Activated naive CD8-positive, alpha-beta T cell treated with anti-CD3 and anti-CD28 coated beads, Interleukin-2, amount 50 U/mL, for 16 hours (primary cell): ENCODE data around the gene CFL2.

ENCODE experiments used
- DNase-seq: peaks from one replicate; pipeline ENCODE4 v3.0.0-alpha.2; 2020; ENCODE audit warnings: low read depth, low spot score

CFL2 gene

GRCh38 chr14:34676516-34677211 lies 37.7 kb downstream of the CFL2 start:
- DNase-seq, result no peak

GRCh38 chr14:34673702-34674101 lies 40.7 kb downstream of the CFL2 start:
- DNase-seq, result no peak

GRCh38 chr14:34671716-34672115 lies 42.7 kb downstream of the CFL2 start:
- DNase-seq, result no peak

GRCh38 chr14:34668111-34668510 lies 46.3 kb downstream of the CFL2 start:
- DNase-seq, result no peak

- no peak for DNase-seq
These were observed 47.4 kb downstream of the CFL2 start for GRCh38 chr14:34667007-34667406.

- no peak for DNase-seq
These were observed 48.5 kb downstream of the CFL2 start for GRCh38 chr14:34665785-34666435.

- DNase-seq, result no peak
These were observed 51.8 kb downstream of the CFL2 start for GRCh38 chr14:34662561-34663088.

- no peak for DNase-seq
These were observed 53.6 kb downstream of the CFL2 start for GRCh38 chr14:34660796-34661195.
